Keratinocyte (primary cell): ENCODE results near the gene ALG6. TPM values are rescaled to one million over a fixed set of nuclear protein-coding genes. Genes with fewer than 3 reads are reported as not detected.
A peak's percentile ranks its signal among the peaks of the same experiment; 100 is the strongest.

ENCODE experiments used
- DNase-seq: peaks from one replicate; pipeline ENCODE4 v3.0.0-alpha.2; 2011; ENCODE audit warnings: low read depth, missing footprints, low spot score
- FAIRE-seq: peaks from 2 replicates; lab custom pipeline; 2011; peaks lifted over from hg19 to GRCh38; lab: Jason Lieb, UNC
- H2AFZ ChIP-seq: 2 replicates; pipeline ENCODE4 v1.6.0; 2012; ENCODE audit warnings: low read length, control low read depth, inconsistent platforms; ENCODE audit not compliant: control insufficient read depth
- H3K27ac ChIP-seq: 2 replicates; pipeline ENCODE4 v1.5.1; 2011; ENCODE audit warnings: low read length; ENCODE audit not compliant: control insufficient read depth, insufficient read depth
- H3K27me3 ChIP-seq: 3 replicates; pipeline ENCODE4 v1.6.0; 2011; ENCODE audit warnings: low read length; ENCODE audit not compliant: control insufficient read depth, insufficient read depth; ENCODE audit errors: extremely low read depth
- H3K36me3 ChIP-seq, 2 experiments: 2 replicates in 1 of 2; 3 replicates in 1 of 2; pipeline ENCODE4 v1.5.1; 2011; ENCODE audit warnings: low read length in 2 of 2, mild to moderate bottlenecking in 1 of 2; ENCODE audit not compliant: control insufficient read depth in 2 of 2, insufficient read depth in 2 of 2; ENCODE audit errors: extremely low read depth in 1 of 2
- H3K4me1 ChIP-seq: 3 replicates; pipeline ENCODE4 v1.5.1; 2011; ENCODE audit warnings: low read length; ENCODE audit not compliant: control insufficient read depth, insufficient read depth; ENCODE audit errors: extremely low read depth
- H3K4me2 ChIP-seq: 3 replicates; pipeline ENCODE4 v1.6.0; 2011; ENCODE audit warnings: low read depth, low read length; ENCODE audit not compliant: control insufficient read depth, insufficient read depth; ENCODE audit errors: extremely low read depth
- H3K4me3 ChIP-seq, 3 experiments: fragments of 200-600 bp in 1 of 3; sonication (generic) in 1 of 3; 2 replicates in 2 of 3; 3 replicates in 1 of 3; pipeline ENCODE4 v1.5.1; 2011 to 2016; ENCODE audit warnings: low read length in 3 of 3, mild to moderate bottlenecking in 3 of 3, control low read depth in 2 of 3, inconsistent platforms in 1 of 3, low read depth in 1 of 3, mixed read lengths in 1 of 3, mixed run types in 1 of 3, moderate library complexity in 1 of 3; ENCODE audit not compliant: control insufficient read depth in 2 of 3, insufficient read depth in 2 of 3; ENCODE audit errors: extremely low read depth in 1 of 3
- H3K79me2 ChIP-seq: 2 replicates; pipeline ENCODE4 v1.6.0; 2012; ENCODE audit warnings: low read length; ENCODE audit not compliant: control insufficient read depth, insufficient read depth
- H3K9ac ChIP-seq: 3 replicates; pipeline ENCODE4 v1.6.0; 2011; ENCODE audit warnings: low read length; ENCODE audit not compliant: control insufficient read depth, insufficient read depth; ENCODE audit errors: extremely low read depth
- H3K9me1 ChIP-seq: 3 replicates; pipeline ENCODE4 v1.6.0; 2011; ENCODE audit warnings: low read length; ENCODE audit not compliant: control insufficient read depth, insufficient read depth; ENCODE audit errors: extremely low read depth
- H3K9me3 ChIP-seq: 2 replicates; pipeline ENCODE4 v1.5.1; 2012; ENCODE audit warnings: low read depth, low read length; ENCODE audit not compliant: control insufficient read depth
- H4K20me1 ChIP-seq: 3 replicates; pipeline ENCODE4 v1.6.0; 2011; ENCODE audit warnings: low read length; ENCODE audit not compliant: control insufficient read depth, insufficient read depth; ENCODE audit errors: extremely low read depth
- CTCF ChIP-seq, 3 experiments: IDR thresholded peaks in 1 of 3; conservative IDR thresholded peaks in 1 of 3; optimal IDR thresholded peaks in 1 of 3; 2 replicates in 2 of 3; 3 replicates in 1 of 3; pipeline versions ENCODE3 to v1.5.1; 2011; ENCODE audit warnings: low read length in 3 of 3, mild to moderate bottlenecking in 3 of 3, moderate library complexity in 2 of 3, control low read depth in 1 of 3, inconsistent platforms in 1 of 3; ENCODE audit not compliant: insufficient read depth in 2 of 3; ENCODE audit errors: extremely low read depth in 1 of 3
- EZH2 ChIP-seq: IDR thresholded peaks from one replicate; pipeline ENCODE4 v1.6.1; 2012; ENCODE audit warnings: inconsistent platforms, mild to moderate bottlenecking, low read length, moderate library complexity
- dilution Hi-C: fragments of 300-500 bp; cut with MboI; formaldehyde crosslinking; loops from one replicate; pipeline ENCODE4 v1.7.0; 2020; ENCODE audit warnings: low sequenced_read_pairs; ENCODE audit not compliant: extremely low pct_ligation_motif_present
- polyA plus RNA-seq, 5 experiments: library from polyadenylated mRNA; depleted of rRNA in 3 of 5; stranded (reverse) in 3 of 5; stranded (forward) in 1 of 5; unstranded in 1 of 5; fragments of >200 nt; gene quantifications; 1 replicate in 1 of 5; 2 replicates in 3 of 5; 3 replicates in 1 of 5; pipeline versions ENCODE4 v1.2.1 to v1.2.3, GENCODE V29; 2011 to 2012; ENCODE audit warnings: missing spikeins in 2 of 5, low read depth in 1 of 5, low replicate concordance in 1 of 5

Gene ALG6
- polyA plus RNA-seq, 1 donor (not counting 4 experiments of a cell fraction or from before 2014, with no cell fraction given) = 20.5 TPM

GRCh38 chr1:63318201-63318979 is 49.0 kb upstream of the ALG6 start:
- peaks cover 71% of the 10 kb centered on the region for H3K27me3 ChIP-seq
- no peak overlapping the region for H3K9ac ChIP-seq
- no peak overlapping the region for H3K4me3 ChIP-seq
- no peaks in the 10 kb centered on the region for H3K36me3 ChIP-seq
- no peaks in the 10 kb centered on the region for H3K9me1 ChIP-seq
- FAIRE-seq = no peak
- TF ChIP-seq EZH2 (no peak), CTCF (optimal IDR thresholded peaks at IDR 0.05 in 1 of 3, IDR thresholded peaks at IDR 0.05 in 1 of 3, conservative IDR thresholded peaks at IDR 0.05 in 1 of 3; ENCODE audit: extremely low read depth in 1 of 3, insufficient read depth in 2 of 3, low read length in 3 of 3) (no peak)
- H2AFZ ChIP-seq = no peak overlapping the region
- peaks cover 6% of the 10 kb centered on the region for H3K4me1 ChIP-seq
- H3K9me3 ChIP-seq = peaks cover 4% of the 10 kb centered on the region
- H3K79me2 ChIP-seq = no peaks in the 10 kb centered on the region
- DNase-seq = no peak
- dilution Hi-C loops = no loop called here
- no peaks in the 10 kb centered on the region for H4K20me1 ChIP-seq
- H3K4me2 ChIP-seq = peak overlapping the region; percentile 73
- no peak overlapping the region for H3K27ac ChIP-seq

GRCh38 chr1:63319046-63320021 is 48.1 kb upstream of the ALG6 start:
- Histone ChIP-seq H4K20me1 (no peaks in the 10 kb centered on the region), H3K9me3 (peaks cover 4% of the 10 kb centered on the region), H3K4me1 (peaks cover 6% of the 10 kb centered on the region), H3K27ac (no peak overlapping the region), H3K4me2 (no peak overlapping the region), H3K9ac (no peak overlapping the region), H3K4me3 (no peak overlapping the region), H3K9me1 (no peaks in the 10 kb centered on the region), H3K79me2 (no peaks in the 10 kb centered on the region), H2AFZ (no peak overlapping the region), H3K36me3 (no peaks in the 10 kb centered on the region), H3K27me3 (peaks cover 80% of the 10 kb centered on the region)
- no peak for DNase-seq
- FAIRE-seq = no peak
- TF ChIP-seq EZH2 (no peak), CTCF (optimal IDR thresholded peaks at IDR 0.05 in 1 of 3, IDR thresholded peaks at IDR 0.05 in 1 of 3, conservative IDR thresholded peaks at IDR 0.05 in 1 of 3; ENCODE audit: extremely low read depth in 1 of 3, insufficient read depth in 2 of 3, low read length in 3 of 3) (no peak)
- dilution Hi-C loops = no loop called here
